Spleen (tissue), 11 donors: ENCODE results near the gene SLC35F3. TPM values are rescaled to one million over a fixed set of nuclear protein-coding genes. Genes with fewer than 3 reads are reported as not detected.
A peak's percentile ranks its signal among the peaks of the same experiment; 100 is the strongest.

Experiments
- DNase-seq: peaks from one replicate; pipeline ENCODE4 v3.0.0-alpha.2; 2020
- H3K27ac ChIP-seq, 8 donors: fragments of 200-600 bp; sonication (generic) in 7 of 8; 1 replicate in 4 of 8; 2 replicates in 4 of 8; pipeline versions ENCODE4 v1.5.0 to v1.8.0; 2016 to 2021; ENCODE audit warnings: inconsistent platforms in 4 of 8, mild to moderate bottlenecking in 4 of 8, moderate library complexity in 1 of 8
- H3K27me3 ChIP-seq, 7 donors: fragments of 200-600 bp; sonication (generic) in 6 of 7; replicated peaks in 1 of 7; 1 replicate in 4 of 7; 2 replicates in 3 of 7; pipeline versions ENCODE4 v1.5.0 to v1.8.0; 2016 to 2021; ENCODE audit warnings: inconsistent platforms in 3 of 7, mild to moderate bottlenecking in 1 of 7
- H3K36me3 ChIP-seq, 6 donors: fragments of 200-600 bp; sonication (generic) in 5 of 6; 1 replicate in 4 of 6; 2 replicates in 2 of 6; pipeline versions ENCODE4 v1.5.0 to v1.8.0; 2016 to 2021; ENCODE audit warnings: inconsistent platforms in 2 of 6
- H3K4me1 ChIP-seq, 6 donors: fragments of 200-600 bp; sonication (generic) in 5 of 6; 1 replicate in 3 of 6; 2 replicates in 3 of 6; pipeline versions ENCODE4 v1.5.0 to v1.8.0; 2016 to 2021; ENCODE audit warnings: inconsistent platforms in 3 of 6
- H3K4me3 ChIP-seq, 8 donors: fragments of 200-600 bp; sonication (generic) in 7 of 8; 1 replicate in 4 of 8; 2 replicates in 4 of 8; pipeline versions ENCODE4 v1.5.0 to v1.8.0; 2016 to 2021; ENCODE audit warnings: inconsistent platforms in 4 of 8, mild to moderate bottlenecking in 4 of 8, moderate library complexity in 2 of 8
- H3K9me3 ChIP-seq, 8 donors: fragments of 200-600 bp; sonication (generic) in 7 of 8; 1 replicate in 4 of 8; 2 replicates in 4 of 8; pipeline versions ENCODE4 v1.5.0 to v1.8.0; 2016 to 2021; ENCODE audit warnings: inconsistent platforms in 4 of 8
- POLR2A ChIP-seq, 3 donors: fragments of 450-650 bp; IDR thresholded peaks; one replicate each; pipeline ENCODE4 v1.5.1; 2017; ENCODE audit warnings: antibody characterized with exemption in 3 of 3, mild to moderate bottlenecking in 1 of 3
- POLR2AphosphoS5 ChIP-seq, 3 donors: sonication (generic); formaldehyde crosslinking; IDR thresholded peaks; one replicate each; pipeline ENCODE4 v1.5.1; 2017; ENCODE audit warnings: antibody characterized with exemption in 3 of 3
- WGBS, 5 donors: extraction: QIAGEN DNeasy Blood & Tissue Kit in 3 of 5; methylation state at CpG; one replicate each; pipeline versions ENCODE4 v1.1.5 to v1.1.7; 2013 to 2018; 5-methylcytosine and 5-hydroxymethylcytosine counted together
- intact Hi-C: fragments of 100-400 bp; cut with DNase I; formaldehyde crosslinking; loops from one replicate; pipeline ENCODE4 v1.15.0; 2023; ENCODE audit warnings: low total_unique reads
- polyA plus RNA-seq, 3 donors: library from polyadenylated mRNA; stranded (reverse); fragments of 200-250 nt; gene quantifications; one replicate each; pipeline ENCODE4 v1.2.1, GENCODE V29; 2013
- total RNA-seq, 7 donors: library from RNA; depleted of rRNA in 3 of 7; stranded (reverse); fragments of >200 nt in 3 of 7; fragmentation: NEBNext Ultra II Directional in 4 of 7; extraction: Animal tissue kit (Norgen Biotek cat#: 25700) in 4 of 7; gene quantifications; one replicate each; pipeline versions ENCODE4 v1.1.0 to v1.2.1, GENCODE V29; 2016 to 2021
- TF ChIP-seq, protein P1 (sequence below), 11 experiments: fragments of 200-600 bp in 7 of 11; fragments of 450-650 bp in 4 of 11; sonication (generic) in 4 of 11; IDR thresholded peaks in 8 of 11; conservative IDR thresholded peaks in 3 of 11; 1 replicate in 7 of 11; 2 replicates in 4 of 11; pipeline versions ENCODE4 v1.4.0 to v1.8.0; 2016 to 2021; ENCODE audit warnings: antibody characterized with exemption in 11 of 11, inconsistent platforms in 4 of 11, mild to moderate bottlenecking in 1 of 11
- donor health status: healthy with polysubstance abuse.
- donor health status: DM: no; HTN: no; CAD: no; lungs with moderate emphysema.
- donor health status: DM: no; HTN: no; CAD: no.
- donor health status: Bipolar disorder and iron deficiency.
- donor health status: healthy.
- donor health status: DM: no; HTN: no; CAD: no.
- donor health status: DM: yes; HTN: yes; CAD: no.

SLC35F3 gene
- total and polyA plus RNA-seq, 10 donors: 0.03 to 0.44 (median 0.11) TPM; not detected in 5

- H3K27me3 ChIP-seq: peaks cover 0 to 3% (median 0%) of the 10 kb centered on the region in 7 donors
- peak overlapping the region in 1 of 8 donors; percentile 5 for H3K4me3 ChIP-seq
- 43 to 51% (median 46%) methylated on average over 26 of the region's 26 CpGs for WGBS, 5 donors
- no peak for TF ChIP-seq POLR2AphosphoS5 (IDR thresholded peaks at IDR 0.05)
- TF ChIP-seq, protein P1, sequence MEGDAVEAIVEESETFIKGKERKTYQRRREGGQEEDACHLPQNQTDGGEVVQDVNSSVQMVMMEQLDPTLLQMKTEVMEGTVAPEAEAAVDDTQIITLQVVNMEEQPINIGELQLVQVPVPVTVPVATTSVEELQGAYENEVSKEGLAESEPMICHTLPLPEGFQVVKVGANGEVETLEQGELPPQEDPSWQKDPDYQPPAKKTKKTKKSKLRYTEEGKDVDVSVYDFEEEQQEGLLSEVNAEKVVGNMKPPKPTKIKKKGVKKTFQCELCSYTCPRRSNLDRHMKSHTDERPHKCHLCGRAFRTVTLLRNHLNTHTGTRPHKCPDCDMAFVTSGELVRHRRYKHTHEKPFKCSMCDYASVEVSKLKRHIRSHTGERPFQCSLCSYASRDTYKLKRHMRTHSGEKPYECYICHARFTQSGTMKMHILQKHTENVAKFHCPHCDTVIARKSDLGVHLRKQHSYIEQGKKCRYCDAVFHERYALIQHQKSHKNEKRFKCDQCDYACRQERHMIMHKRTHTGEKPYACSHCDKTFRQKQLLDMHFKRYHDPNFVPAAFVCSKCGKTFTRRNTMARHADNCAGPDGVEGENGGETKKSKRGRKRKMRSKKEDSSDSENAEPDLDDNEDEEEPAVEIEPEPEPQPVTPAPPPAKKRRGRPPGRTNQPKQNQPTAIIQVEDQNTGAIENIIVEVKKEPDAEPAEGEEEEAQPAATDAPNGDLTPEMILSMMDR (IDR thresholded peaks at IDR 0.05 in 8 of 11, conservative IDR thresholded peaks at IDR 0.05 in 3 of 11): peak; percentile 60 to 93 (median 81)
- TF ChIP-seq POLR2A (IDR thresholded peaks at IDR 0.05): no peak
- peaks cover 0 to 25% (median 8%) of the 10 kb centered on the region in 6 donors for H3K4me1 ChIP-seq
- DNase-seq: peak; percentile 85
- no peak overlapping the region for H3K27ac ChIP-seq
- H3K36me3 ChIP-seq: no peaks in the 10 kb centered on the region
- intact Hi-C loops: loop anchor here (5.0 kb wide), 1 partner anchor 198 kb away; no protein-coding TSS in a partner anchor
- H3K9me3 ChIP-seq: no peaks in the 10 kb centered on the region
These were observed 405.4 kb downstream of the SLC35F3 start for GRCh38 chr1:234309598-234310459.

- Histone ChIP-seq H3K27me3 (peaks cover 0 to 3% (median 0%) of the 10 kb centered on the region in 7 donors), H3K4me1 (peaks cover 0 to 31% (median 8%) of the 10 kb centered on the region in 6 donors), H3K4me3 (no peak overlapping the region), H3K36me3 (no peaks in the 10 kb centered on the region), H3K9me3 (no peaks in the 10 kb centered on the region), H3K27ac (no peak overlapping the region)
- 38 to 68% (median 55%) methylated on average over 1 of the region's 1 CpG for WGBS, 5 donors
- TF ChIP-seq, protein P1 (IDR thresholded peaks at IDR 0.05 in 8 of 11, conservative IDR thresholded peaks at IDR 0.05 in 3 of 11): no peak
- TF ChIP-seq POLR2A (IDR thresholded peaks at IDR 0.05) (no peak), POLR2AphosphoS5 (IDR thresholded peaks at IDR 0.05) (no peak)
- no peak for DNase-seq
- intact Hi-C loops: loop anchor here (5.0 kb wide), 1 partner anchor 198 kb away; no protein-coding TSS in a partner anchor
These were observed 406.0 kb downstream of the SLC35F3 start for GRCh38 chr1:234310460-234310817.

GRCh38 chr1:234311414-234311813 is 406.9 kb downstream of the SLC35F3 start:
- H3K36me3 ChIP-seq: no peaks in the 10 kb centered on the region
- no peak for TF ChIP-seq POLR2AphosphoS5 (IDR thresholded peaks at IDR 0.05)
- TF ChIP-seq POLR2A (IDR thresholded peaks at IDR 0.05): no peak
- TF ChIP-seq, protein P1 (IDR thresholded peaks at IDR 0.05 in 8 of 11, conservative IDR thresholded peaks at IDR 0.05 in 3 of 11): no peak
- H3K4me1 ChIP-seq: peaks cover 0 to 41% (median 10%) of the 10 kb centered on the region in 6 donors
- intact Hi-C loops: loop anchor here (5.0 kb wide), 1 partner anchor 199 kb away; no protein-coding TSS in a partner anchor
- H3K27ac ChIP-seq: no peak overlapping the region
- no peak for DNase-seq
- WGBS, 5 donors: 87 to 94% (median 89%) methylated on average over 6 to 7 of the region's 7 CpGs
- H3K9me3 ChIP-seq: no peaks in the 10 kb centered on the region
- H3K27me3 ChIP-seq: peaks cover 0 to 5% (median 0%) of the 10 kb centered on the region in 7 donors
- H3K4me3 ChIP-seq: no peak overlapping the region

DNA sequence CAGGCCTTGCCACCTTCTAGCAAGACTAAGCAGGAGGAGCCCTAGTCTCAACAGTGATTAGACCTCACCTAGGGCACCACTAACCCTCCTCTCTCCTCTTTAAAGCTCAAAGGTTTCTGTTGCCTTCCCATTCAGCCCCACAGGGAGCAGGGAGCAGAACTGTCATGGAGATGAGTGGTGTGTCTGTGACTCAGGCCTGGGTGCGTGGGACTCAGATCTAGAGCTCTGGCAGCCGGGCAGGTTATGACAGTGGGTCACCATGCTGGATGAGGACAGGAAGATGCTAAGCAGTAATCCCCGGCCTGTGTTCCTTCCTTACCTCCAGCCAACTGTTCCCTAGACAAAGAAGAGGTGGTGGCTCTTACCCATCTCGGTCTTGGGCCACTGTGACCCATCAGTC is 408.7 kb downstream of the SLC35F3 start:
- no peak for DNase-seq
- Histone ChIP-seq H3K27ac (peak overlapping the region in 2 of 8 donors; percentile 78 to 81), H3K9me3 (no peaks in the 10 kb centered on the region), H3K27me3 (peaks cover 0 to 6% (median 0%) of the 10 kb centered on the region in 7 donors), H3K4me3 (no peak overlapping the region), H3K4me1 (peaks cover 0 to 51% (median 10%) of the 10 kb centered on the region in 6 donors), H3K36me3 (no peaks in the 10 kb centered on the region)
- TF ChIP-seq, protein P1 (IDR thresholded peaks at IDR 0.05 in 8 of 11, conservative IDR thresholded peaks at IDR 0.05 in 3 of 11): no peak
- no peak for TF ChIP-seq POLR2AphosphoS5 (IDR thresholded peaks at IDR 0.05)
- TF ChIP-seq POLR2A (IDR thresholded peaks at IDR 0.05): no peak
- WGBS, 5 donors: 74 to 97% (median 84%) methylated on average over 4 of the region's 4 CpGs
- intact Hi-C loops: loop anchor here (5.0 kb wide), 1 partner anchor 201 kb away; no protein-coding TSS in a partner anchor
